MM.1S (cell line): ENCODE results near the gene TMEM117.

ENCODE experiments used
- EZH2 ChIP-seq: fragments of 300-600 bp; sonication (generic); optimal IDR thresholded peaks from 2 replicates; pipeline ENCODE3; 2017; ENCODE audit warnings: low read depth, mild to moderate bottlenecking, antibody characterized with exemption, low read length, mixed read lengths
- EZH2phosphoT487 ChIP-seq: fragments of 300-600 bp; sonication (generic); IDR thresholded peaks from 2 replicates; pipeline ENCODE4 v1.6.1; 2018; ENCODE audit warnings: antibody characterized with exemption, low read length
- TF ChIP-seq, protein P1 (sequence below): fragments of 300-600 bp; sonication (generic); IDR thresholded peaks from 2 replicates; pipeline ENCODE4 v1.5.1; 2016; ENCODE audit warnings: antibody characterized with exemption, low read length, mixed read lengths

DNA sequence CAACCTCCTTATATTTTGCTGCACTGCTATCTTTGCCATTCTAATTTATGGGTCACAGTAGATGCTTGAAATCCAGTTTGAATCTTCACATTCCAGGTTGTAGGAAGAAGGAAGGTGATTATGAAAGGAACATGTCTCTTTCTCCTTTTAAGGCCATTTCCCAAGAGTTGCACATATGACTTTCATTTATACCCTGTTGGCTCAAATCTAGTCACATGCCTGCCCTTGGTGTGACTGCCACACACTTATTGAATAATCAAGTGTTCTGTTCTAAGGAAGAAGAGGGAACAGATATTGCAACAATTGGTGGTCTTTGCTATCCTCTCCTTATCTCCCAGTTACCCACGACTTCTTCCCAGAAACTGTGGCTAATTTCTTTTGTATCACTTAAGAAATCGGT is 404.3 kb downstream of the TMEM117 start:
- TF ChIP-seq, protein P1, sequence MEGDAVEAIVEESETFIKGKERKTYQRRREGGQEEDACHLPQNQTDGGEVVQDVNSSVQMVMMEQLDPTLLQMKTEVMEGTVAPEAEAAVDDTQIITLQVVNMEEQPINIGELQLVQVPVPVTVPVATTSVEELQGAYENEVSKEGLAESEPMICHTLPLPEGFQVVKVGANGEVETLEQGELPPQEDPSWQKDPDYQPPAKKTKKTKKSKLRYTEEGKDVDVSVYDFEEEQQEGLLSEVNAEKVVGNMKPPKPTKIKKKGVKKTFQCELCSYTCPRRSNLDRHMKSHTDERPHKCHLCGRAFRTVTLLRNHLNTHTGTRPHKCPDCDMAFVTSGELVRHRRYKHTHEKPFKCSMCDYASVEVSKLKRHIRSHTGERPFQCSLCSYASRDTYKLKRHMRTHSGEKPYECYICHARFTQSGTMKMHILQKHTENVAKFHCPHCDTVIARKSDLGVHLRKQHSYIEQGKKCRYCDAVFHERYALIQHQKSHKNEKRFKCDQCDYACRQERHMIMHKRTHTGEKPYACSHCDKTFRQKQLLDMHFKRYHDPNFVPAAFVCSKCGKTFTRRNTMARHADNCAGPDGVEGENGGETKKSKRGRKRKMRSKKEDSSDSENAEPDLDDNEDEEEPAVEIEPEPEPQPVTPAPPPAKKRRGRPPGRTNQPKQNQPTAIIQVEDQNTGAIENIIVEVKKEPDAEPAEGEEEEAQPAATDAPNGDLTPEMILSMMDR: no peak
- no peak for TF ChIP-seq EZH2
- TF ChIP-seq EZH2phosphoT487: no peak
